ENCODE data around the gene C16orf54.

DNA sequence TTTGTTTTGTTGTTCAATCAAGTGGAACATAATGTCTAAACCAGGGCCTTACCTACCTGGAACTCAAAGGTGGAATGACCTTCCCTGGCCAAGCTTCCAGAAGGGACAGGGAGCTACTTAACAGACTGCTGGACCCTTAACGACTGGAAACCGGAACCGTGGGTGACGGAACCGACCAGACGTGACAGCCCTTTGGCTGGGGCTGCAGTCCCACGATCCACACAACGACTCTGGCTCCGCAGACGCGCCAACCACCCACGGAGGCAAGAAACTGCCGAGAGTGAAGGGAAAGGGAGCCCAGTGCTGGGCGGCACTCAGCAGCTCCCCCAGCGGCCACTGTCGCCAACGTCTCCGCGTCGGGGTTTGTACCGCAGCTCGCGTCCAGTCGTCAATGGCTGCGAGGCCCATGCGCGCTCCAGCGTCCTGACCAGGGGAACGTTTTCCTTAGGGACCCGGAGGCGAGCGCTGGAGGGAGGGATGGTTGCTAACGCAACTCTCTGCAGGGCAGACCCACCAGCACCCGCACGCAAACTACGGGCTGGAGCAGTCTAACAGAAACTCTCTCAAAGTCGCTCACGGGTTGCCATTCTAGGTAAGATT, 39.2 kb upstream of the C16orf54 start:
- TF ChIP-seq RAD21 (IDR thresholded peaks at IDR 0.05; ENCODE audit: low read depth), result no peak
- no peak for TF ChIP-seq YY1 (IDR thresholded peaks at IDR 0.05; ENCODE audit: low read depth)
- no peak for TF ChIP-seq EP300 (IDR thresholded peaks at IDR 0.05; ENCODE audit: borderline replicate concordance)
- TF ChIP-seq TCF12 (IDR thresholded peaks at IDR 0.05; ENCODE audit: low read depth), result no peak
- no peak for TF ChIP-seq TAF1 (IDR thresholded peaks at IDR 0.05; ENCODE audit: low read depth)
- TF ChIP-seq CREB1 (IDR thresholded peaks at IDR 0.05; ENCODE audit: low read depth), result no peak
- TF ChIP-seq NFIC (IDR thresholded peaks at IDR 0.05), result no peak
- TF ChIP-seq, protein P1, sequence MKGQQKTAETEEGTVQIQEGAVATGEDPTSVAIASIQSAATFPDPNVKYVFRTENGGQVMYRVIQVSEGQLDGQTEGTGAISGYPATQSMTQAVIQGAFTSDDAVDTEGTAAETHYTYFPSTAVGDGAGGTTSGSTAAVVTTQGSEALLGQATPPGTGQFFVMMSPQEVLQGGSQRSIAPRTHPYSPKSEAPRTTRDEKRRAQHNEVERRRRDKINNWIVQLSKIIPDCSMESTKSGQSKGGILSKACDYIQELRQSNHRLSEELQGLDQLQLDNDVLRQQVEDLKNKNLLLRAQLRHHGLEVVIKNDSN (IDR thresholded peaks at IDR 0.05), result no peak
- TF ChIP-seq FOXM1 (IDR thresholded peaks at IDR 0.05; ENCODE audit: borderline replicate concordance, low read depth), result no peak
- TF ChIP-seq, protein P2, sequence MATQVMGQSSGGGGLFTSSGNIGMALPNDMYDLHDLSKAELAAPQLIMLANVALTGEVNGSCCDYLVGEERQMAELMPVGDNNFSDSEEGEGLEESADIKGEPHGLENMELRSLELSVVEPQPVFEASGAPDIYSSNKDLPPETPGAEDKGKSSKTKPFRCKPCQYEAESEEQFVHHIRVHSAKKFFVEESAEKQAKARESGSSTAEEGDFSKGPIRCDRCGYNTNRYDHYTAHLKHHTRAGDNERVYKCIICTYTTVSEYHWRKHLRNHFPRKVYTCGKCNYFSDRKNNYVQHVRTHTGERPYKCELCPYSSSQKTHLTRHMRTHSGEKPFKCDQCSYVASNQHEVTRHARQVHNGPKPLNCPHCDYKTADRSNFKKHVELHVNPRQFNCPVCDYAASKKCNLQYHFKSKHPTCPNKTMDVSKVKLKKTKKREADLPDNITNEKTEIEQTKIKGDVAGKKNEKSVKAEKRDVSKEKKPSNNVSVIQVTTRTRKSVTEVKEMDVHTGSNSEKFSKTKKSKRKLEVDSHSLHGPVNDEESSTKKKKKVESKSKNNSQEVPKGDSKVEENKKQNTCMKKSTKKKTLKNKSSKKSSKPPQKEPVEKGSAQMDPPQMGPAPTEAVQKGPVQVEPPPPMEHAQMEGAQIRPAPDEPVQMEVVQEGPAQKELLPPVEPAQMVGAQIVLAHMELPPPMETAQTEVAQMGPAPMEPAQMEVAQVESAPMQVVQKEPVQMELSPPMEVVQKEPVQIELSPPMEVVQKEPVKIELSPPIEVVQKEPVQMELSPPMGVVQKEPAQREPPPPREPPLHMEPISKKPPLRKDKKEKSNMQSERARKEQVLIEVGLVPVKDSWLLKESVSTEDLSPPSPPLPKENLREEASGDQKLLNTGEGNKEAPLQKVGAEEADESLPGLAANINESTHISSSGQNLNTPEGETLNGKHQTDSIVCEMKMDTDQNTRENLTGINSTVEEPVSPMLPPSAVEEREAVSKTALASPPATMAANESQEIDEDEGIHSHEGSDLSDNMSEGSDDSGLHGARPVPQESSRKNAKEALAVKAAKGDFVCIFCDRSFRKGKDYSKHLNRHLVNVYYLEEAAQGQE (IDR thresholded peaks at IDR 0.05; ENCODE audit: low read depth), result no peak
- no peak for TF ChIP-seq CEBPB (IDR thresholded peaks at IDR 0.05)
- TF ChIP-seq, protein P3, sequence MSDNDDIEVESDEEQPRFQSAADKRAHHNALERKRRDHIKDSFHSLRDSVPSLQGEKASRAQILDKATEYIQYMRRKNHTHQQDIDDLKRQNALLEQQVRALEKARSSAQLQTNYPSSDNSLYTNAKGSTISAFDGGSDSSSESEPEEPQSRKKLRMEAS (IDR thresholded peaks at IDR 0.05), result no peak

Measured in Ishikawa (cell line).